GM23338 (cell line): ENCODE data around the gene ZNF276. TPM values are rescaled to one million over a fixed set of nuclear protein-coding genes. Genes with fewer than 3 reads are reported as not detected.

Experiments used
- ATAC-seq: fragments of 200-7000 bp; cut with Tn5 transposase; 3 replicates; pipeline ENCODE4 v1.9.1; 2020
- DNase-seq: peaks from one replicate; pipeline ENCODE4 v3.0.0-alpha.2; 2015; ENCODE audit warnings: low spot score
- H2AFZ ChIP-seq: fragments of 200-600 bp; sonication (generic); 2 replicates; pipeline ENCODE4 v1.8.0; 2016; ENCODE audit warnings: antibody characterized with exemption, mild to moderate bottlenecking, moderate library complexity
- H3F3A ChIP-seq: fragments of 200-600 bp; sonication (generic); replicated peaks from 2 replicates; pipeline ENCODE4 v1.8.0; 2017; ENCODE audit warnings: antibody characterized with exemption, mixed run types, low read depth
- H3K27ac ChIP-seq: fragments of 200-600 bp; sonication (generic); 2 replicates; pipeline ENCODE4 v1.6.1; 2016; ENCODE audit warnings: low read depth
- H3K27me3 ChIP-seq: fragments of 200-600 bp; sonication (generic); 2 replicates; pipeline ENCODE4 v1.8.0; 2016; ENCODE audit warnings: mild to moderate bottlenecking, mixed run types, moderate library complexity; ENCODE audit not compliant: insufficient read depth
- H3K36me3 ChIP-seq: fragments of 200-600 bp; sonication (generic); 2 replicates; pipeline ENCODE4 v1.8.0; 2016; ENCODE audit warnings: mild to moderate bottlenecking; ENCODE audit not compliant: insufficient read depth
- H3K4me1 ChIP-seq: fragments of 200-600 bp; sonication (generic); 2 replicates; pipeline ENCODE4 v1.8.0; 2016; ENCODE audit warnings: mild to moderate bottlenecking, moderate library complexity; ENCODE audit not compliant: insufficient read depth
- H3K4me2 ChIP-seq: fragments of 200-600 bp; sonication (generic); 2 replicates; pipeline ENCODE4 v1.7.1; 2017; ENCODE audit warnings: mixed run types
- H3K4me3 ChIP-seq: fragments of 200-600 bp; sonication (generic); 2 replicates; pipeline ENCODE4 v1.6.1; 2016; ENCODE audit warnings: mixed run types
- H3K79me2 ChIP-seq: fragments of 200-600 bp; sonication (generic); replicated peaks from 2 replicates; pipeline ENCODE4 v1.8.0; 2017; ENCODE audit warnings: mild to moderate bottlenecking; ENCODE audit not compliant: insufficient read depth
- H3K9me2 ChIP-seq: fragments of 200-600 bp; sonication (generic); 2 replicates; pipeline ENCODE4 v1.8.0; 2017; ENCODE audit not compliant: insufficient read depth
- H4K20me1 ChIP-seq: fragments of 200-600 bp; sonication (generic); replicated peaks from 2 replicates; pipeline ENCODE4 v1.8.0; 2017; ENCODE audit warnings: mild to moderate bottlenecking; ENCODE audit not compliant: insufficient read depth
- H3K27ac Mint-ChIP-seq: 2 replicates; pipeline ENCODE4 v1.8.0; 2020; ENCODE audit warnings: inconsistent platforms, mild to moderate bottlenecking, moderate library complexity, mixed read lengths
- H3K27me3 Mint-ChIP-seq: 3 replicates; pipeline ENCODE4 v1.8.0; 2022; ENCODE audit warnings: low read depth, mild to moderate bottlenecking, moderate library complexity, mixed read lengths, inconsistent platforms; ENCODE audit not compliant: insufficient read depth, poor library complexity
- H3K36me3 Mint-ChIP-seq: 3 replicates; pipeline ENCODE4 v1.8.0; 2021; ENCODE audit warnings: low read depth, mild to moderate bottlenecking, inconsistent platforms, moderate library complexity, mixed read lengths
- H3K4me1 Mint-ChIP-seq: 3 replicates; pipeline ENCODE4 v1.8.0; 2020; ENCODE audit warnings: mild to moderate bottlenecking, inconsistent platforms, mixed read lengths
- H3K4me3 Mint-ChIP-seq: 3 replicates; pipeline ENCODE4 v1.8.0; 2021; ENCODE audit warnings: moderate library complexity, mild to moderate bottlenecking, inconsistent platforms, mixed read lengths
- H3K9me3 Mint-ChIP-seq: 3 replicates; pipeline ENCODE4 v1.8.0; 2020; ENCODE audit warnings: moderate library complexity, mild to moderate bottlenecking, inconsistent platforms, mixed read lengths
- CREB1 ChIP-seq: fragments of 250-450 bp; sonication (Bioruptor Pico); IDR thresholded peaks from 2 replicates; pipeline ENCODE4 v1.5.0; 2020; ENCODE audit warnings: low read depth, mild to moderate bottlenecking, moderate library complexity
- ETS1 ChIP-seq: IDR thresholded peaks from 2 replicates; pipeline ENCODE4 v1.6.1; 2016; ENCODE audit warnings: antibody characterized with exemption
- EZH2 ChIP-seq: fragments of 200-600 bp; sonication (generic); IDR thresholded peaks from one replicate; pipeline ENCODE4 v1.8.0; 2017; ENCODE audit warnings: antibody characterized with exemption, mild to moderate bottlenecking, low read depth; ENCODE audit not compliant: unreplicated experiment
- EZH2phosphoT487 ChIP-seq: fragments of 200-600 bp; sonication (generic); IDR thresholded peaks from one replicate; pipeline ENCODE4 v1.8.1; 2018; ENCODE audit warnings: antibody characterized with exemption; ENCODE audit not compliant: unreplicated experiment
- NANOG ChIP-seq: IDR thresholded peaks from 2 replicates; pipeline ENCODE4 v1.6.1; 2016; ENCODE audit warnings: antibody characterized with exemption, borderline replicate concordance
- POLR2AphosphoS5 ChIP-seq: IDR thresholded peaks from 2 replicates; pipeline ENCODE4 v1.6.1; 2016; ENCODE audit warnings: antibody characterized with exemption, low read depth
- STAT1 ChIP-seq: IDR thresholded peaks from one replicate; pipeline ENCODE4 v1.6.1; 2016; ENCODE audit warnings: antibody characterized with exemption; ENCODE audit not compliant: unreplicated experiment
- ZNF114 ChIP-seq: fragments of 250-450 bp; sonication (Bioruptor Pico); IDR thresholded peaks from 2 replicates; pipeline ENCODE4 v1.5.0; 2020; ENCODE audit warnings: mild to moderate bottlenecking, moderate library complexity
- ZNF331 ChIP-seq: fragments of 250-450 bp; sonication (Bioruptor Pico); IDR thresholded peaks from 2 replicates; pipeline ENCODE4 v1.5.0; 2020; ENCODE audit warnings: low read depth, mild to moderate bottlenecking, moderate library complexity
- ZNF462 ChIP-seq: fragments of 250-450 bp; sonication (Bioruptor Pico); IDR thresholded peaks from 2 replicates; pipeline ENCODE4 v1.5.0; 2020; ENCODE audit warnings: mild to moderate bottlenecking, moderate library complexity
- polyA plus RNA-seq: library from polyadenylated mRNA; unstranded; fragments of >200 nt; fragmentation: Nextera tagmentation; extraction: Ambion mirVana; gene quantifications from 2 replicates; pipeline ENCODE4 v1.2.1, GENCODE V29; 2016
- total RNA-seq: library from RNA; depleted of rRNA; stranded (reverse); fragments of >200 nt; shearing (Covaris generic); gene quantifications from 2 replicates; pipeline ENCODE4 v1.2.3, GENCODE V29; 2014

ZNF276 gene
- total and polyA plus RNA-seq, 2 experiments from 2014 or later, result 3.4 to 15.6 TPM

GRCh38 chr16:89738538-89739317 is 17.4 kb downstream of the ZNF276 start:
- H4K20me1 ChIP-seq, result peaks cover 4% of the 10 kb centered on the region; the same call in 1 of the 2 replicates
- H3K9me2 ChIP-seq, result no peaks in the 10 kb centered on the region
- DNase-seq (no peak), ATAC-seq (peak; percentile 33)
- Mint-ChIP-seq H3K36me3 (peaks cover 88% of the 10 kb centered on the region), H3K27me3 (peaks cover 8% of the 10 kb centered on the region), H3K4me3 (no peak overlapping the region), H3K27ac (no peak overlapping the region), H3K9me3 (no peaks in the 10 kb centered on the region; the same call in 2 of the 3 replicates), H3K4me1 (no peaks in the 10 kb centered on the region)
- H3K4me2 ChIP-seq, result no peak overlapping the region
- peaks cover 9% of the 10 kb centered on the region for H3F3A ChIP-seq
- peaks cover 29% of the 10 kb centered on the region; the same call in 1 of the 2 replicates for H3K36me3 ChIP-seq
- TF ChIP-seq NANOG (no peak), STAT1 (no peak), ETS1 (no peak), ZNF331 (CRISPR knock-in tag) (no peak), EZH2phosphoT487 (no peak), ZNF114 (no peak), CREB1 (CRISPR knock-in tag) (no peak), ZNF462 (CRISPR knock-in tag) (no peak), EZH2 (no peak), POLR2AphosphoS5 (no peak)
- no peaks in the 10 kb centered on the region for H3K4me1 ChIP-seq
- no peaks in the 10 kb centered on the region for H3K79me2 ChIP-seq
- H2AFZ ChIP-seq, result no peak overlapping the region
- no peak overlapping the region for H3K27ac ChIP-seq
- no peak overlapping the region for H3K4me3 ChIP-seq
- no peaks in the 10 kb centered on the region for H3K27me3 ChIP-seq
